Activated T-cell treated with anti-CD3 and anti-CD28 coated beads, Interleukin-2, amount 50 U/mL, for 24 hours (primary cell): ENCODE results near the gene VPS37D.
"Not testable (repeated sequence)": the region's sequence is repeated elsewhere in the genome, so short reads cannot be mapped to it uniquely, and the experiment has no call there.

Experiments
- DNase-seq: peaks from one replicate; pipeline ENCODE4 v3.0.0-alpha.2; 2020
- H3K27ac Mint-ChIP-seq: 2 replicates; pipeline ENCODE4 v1.8.0; 2020; ENCODE audit warnings: mild to moderate bottlenecking, mixed read lengths
- H3K27me3 Mint-ChIP-seq: 2 replicates; pipeline ENCODE4 v1.8.0; 2020; ENCODE audit warnings: mixed read lengths
- H3K36me3 Mint-ChIP-seq: 2 replicates; pipeline ENCODE4 v1.8.0; 2020; ENCODE audit warnings: low read depth, mixed read lengths
- H3K4me1 Mint-ChIP-seq: 2 replicates; pipeline ENCODE4 v1.8.0; 2020; ENCODE audit warnings: low read depth, mixed read lengths
- H3K4me3 Mint-ChIP-seq: 2 replicates; pipeline ENCODE4 v1.8.0; 2020; ENCODE audit warnings: mild to moderate bottlenecking, moderate library complexity, mixed read lengths
- H3K9me3 Mint-ChIP-seq: 2 replicates; pipeline ENCODE4 v1.8.0; 2020; ENCODE audit warnings: mixed read lengths

The VPS37D gene

GRCh38 chr7:73717991-73718405 is 50.4 kb downstream of the VPS37D start:
- Mint-ChIP-seq H3K9me3 (no peaks in the 10 kb centered on the region), H3K4me3 (peak overlapping the region; percentile 81), H3K4me1 (peaks cover 35% of the 10 kb centered on the region), H3K36me3 (peaks cover 17% of the 10 kb centered on the region), H3K27ac (peak overlapping the region; percentile 89), H3K27me3 (peaks cover 9% of the 10 kb centered on the region)
- peak; percentile 83 for DNase-seq

GRCh38 chr7:73718438-73718881 is 50.8 kb downstream of the VPS37D start:
- Mint-ChIP-seq H3K36me3 (peaks cover 13% of the 10 kb centered on the region), H3K9me3 (no peaks in the 10 kb centered on the region), H3K4me3 (peak overlapping the region; percentile 81), H3K27me3 (peaks cover 9% of the 10 kb centered on the region), H3K27ac (peak overlapping the region; percentile 89), H3K4me1 (peaks cover 34% of the 10 kb centered on the region)
- peak; percentile 59 for DNase-seq

- Mint-ChIP-seq H3K4me1 (peaks cover 34% of the 10 kb centered on the region), H3K36me3 (peaks cover 11% of the 10 kb centered on the region), H3K27me3 (peaks cover 9% of the 10 kb centered on the region), H3K27ac (peak within 1 kb of the TSS; percentile 89), H3K4me3 (peak within 1 kb of the TSS; percentile 81), H3K9me3 (no peaks in the 10 kb centered on the region)
- DNase-seq: peak; percentile 86
Measured at GRCh38 chr7:73718905-73719805, 51.5 kb downstream of the VPS37D start, which contains the start of gene STX1A. Gene STX1A, minus strand, starts transcription at chr7:73719669. Its CDS starts 38 bp downstream, at chr7:73719631.

DNA sequence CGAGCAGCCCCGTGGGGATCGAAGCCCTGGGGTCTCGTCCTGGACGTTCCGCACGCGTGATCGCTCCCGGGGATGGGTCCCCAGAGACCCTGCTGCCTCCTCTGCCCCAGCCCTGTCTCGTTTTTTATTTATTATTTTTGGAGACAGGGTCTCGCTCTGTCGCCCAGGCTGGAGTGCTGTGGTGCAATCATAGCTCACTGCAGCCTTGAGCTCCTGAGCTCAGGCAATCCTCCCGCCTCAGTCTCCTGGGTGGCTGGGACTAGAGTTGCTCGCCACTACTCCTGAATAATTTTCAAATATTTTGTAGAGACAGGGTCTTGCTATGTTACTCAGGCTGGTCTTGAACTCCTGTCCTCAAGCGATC is 52.2 kb downstream of the VPS37D start:
- H3K4me1 Mint-ChIP-seq: peaks cover 34% of the 10 kb centered on the region
- H3K36me3 Mint-ChIP-seq: peaks cover 11% of the 10 kb centered on the region
- H3K27ac Mint-ChIP-seq: peak overlapping the region; percentile 57
- no peaks in the 10 kb centered on the region for H3K9me3 Mint-ChIP-seq
- H3K4me3 Mint-ChIP-seq: peak overlapping the region; percentile 62
- peaks cover 9% of the 10 kb centered on the region for H3K27me3 Mint-ChIP-seq
- no peak for DNase-seq

- H3K36me3 Mint-ChIP-seq: peaks cover 10% of the 10 kb centered on the region
- H3K4me1 Mint-ChIP-seq: peaks cover 31% of the 10 kb centered on the region
- H3K4me3 Mint-ChIP-seq: peak overlapping the region; percentile 62
- not testable (repeated sequence) for H3K9me3 Mint-ChIP-seq, H3K27ac Mint-ChIP-seq, H3K27me3 Mint-ChIP-seq, DNase-seq
Measured at GRCh38 chr7:73720443-73720842, 52.8 kb downstream of the VPS37D start.

DNA sequence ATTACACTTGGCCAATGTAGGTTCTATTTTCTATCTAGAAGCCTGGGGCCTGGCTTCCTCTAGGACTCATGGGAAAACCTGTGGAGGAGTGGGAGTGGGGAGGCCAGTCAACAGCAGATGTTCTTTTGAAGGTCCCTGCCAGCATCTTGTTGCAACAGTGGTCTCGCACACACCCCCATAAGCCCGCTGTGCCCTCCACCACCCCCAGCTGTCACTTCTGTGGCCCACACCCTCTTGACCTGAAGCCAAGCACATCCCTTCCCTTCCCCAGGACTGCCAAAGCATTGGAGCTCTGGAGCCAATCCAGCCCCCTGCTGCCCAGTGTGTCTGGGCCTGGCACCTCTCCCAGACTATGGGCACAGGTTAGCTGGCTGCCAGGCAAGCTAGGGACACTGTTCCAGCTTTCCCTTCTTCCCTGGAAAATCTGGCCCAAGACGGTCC is 53.8 kb downstream of the VPS37D start:
- no peak for DNase-seq
- Mint-ChIP-seq H3K27ac (no peak overlapping the region), H3K4me3 (no peak overlapping the region), H3K4me1 (peaks cover 21% of the 10 kb centered on the region), H3K27me3 (peaks cover 9% of the 10 kb centered on the region), H3K9me3 (no peaks in the 10 kb centered on the region), H3K36me3 (peaks cover 3% of the 10 kb centered on the region)
